Ovary (tissue), 3 donors: ENCODE results near the gene ANXA11.

Source experiments
- POLR2A ChIP-seq: fragments of 450-650 bp; IDR thresholded peaks from one replicate; pipeline ENCODE4 v1.6.1; 2017; ENCODE audit warnings: antibody characterized with exemption, mild to moderate bottlenecking, moderate library complexity
- TF ChIP-seq, protein P1 (sequence below), 3 donors: fragments of 450-650 bp in 2 of 3; fragments of 200-600 bp in 1 of 3; IDR thresholded peaks; one replicate each; pipeline versions ENCODE4 v1.5.1 to v1.8.0; 2016 to 2022; ENCODE audit warnings: antibody characterized with exemption in 3 of 3, mild to moderate bottlenecking in 1 of 3
- donor health status: DM: no; HTN: no; CAD: no.

GRCh38 chr10:80150172-80150571 lies 55.2 kb downstream of the ANXA11 start:
- TF ChIP-seq, protein P1, sequence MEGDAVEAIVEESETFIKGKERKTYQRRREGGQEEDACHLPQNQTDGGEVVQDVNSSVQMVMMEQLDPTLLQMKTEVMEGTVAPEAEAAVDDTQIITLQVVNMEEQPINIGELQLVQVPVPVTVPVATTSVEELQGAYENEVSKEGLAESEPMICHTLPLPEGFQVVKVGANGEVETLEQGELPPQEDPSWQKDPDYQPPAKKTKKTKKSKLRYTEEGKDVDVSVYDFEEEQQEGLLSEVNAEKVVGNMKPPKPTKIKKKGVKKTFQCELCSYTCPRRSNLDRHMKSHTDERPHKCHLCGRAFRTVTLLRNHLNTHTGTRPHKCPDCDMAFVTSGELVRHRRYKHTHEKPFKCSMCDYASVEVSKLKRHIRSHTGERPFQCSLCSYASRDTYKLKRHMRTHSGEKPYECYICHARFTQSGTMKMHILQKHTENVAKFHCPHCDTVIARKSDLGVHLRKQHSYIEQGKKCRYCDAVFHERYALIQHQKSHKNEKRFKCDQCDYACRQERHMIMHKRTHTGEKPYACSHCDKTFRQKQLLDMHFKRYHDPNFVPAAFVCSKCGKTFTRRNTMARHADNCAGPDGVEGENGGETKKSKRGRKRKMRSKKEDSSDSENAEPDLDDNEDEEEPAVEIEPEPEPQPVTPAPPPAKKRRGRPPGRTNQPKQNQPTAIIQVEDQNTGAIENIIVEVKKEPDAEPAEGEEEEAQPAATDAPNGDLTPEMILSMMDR (IDR thresholded peaks at IDR 0.05): no peak
- TF ChIP-seq POLR2A: no peak
